GM12872 (cell line): Measurements from ENCODE around the gene GDPD3.

Experiments used
- TF ChIP-seq, protein P1 (sequence below): IDR thresholded peaks from 3 replicates; pipeline ENCODE4 v1.5.1; 2011; ENCODE audit warnings: low read depth, mild to moderate bottlenecking, low read length, moderate library complexity; ENCODE audit not compliant: insufficient read depth

The GDPD3 gene

DNA sequence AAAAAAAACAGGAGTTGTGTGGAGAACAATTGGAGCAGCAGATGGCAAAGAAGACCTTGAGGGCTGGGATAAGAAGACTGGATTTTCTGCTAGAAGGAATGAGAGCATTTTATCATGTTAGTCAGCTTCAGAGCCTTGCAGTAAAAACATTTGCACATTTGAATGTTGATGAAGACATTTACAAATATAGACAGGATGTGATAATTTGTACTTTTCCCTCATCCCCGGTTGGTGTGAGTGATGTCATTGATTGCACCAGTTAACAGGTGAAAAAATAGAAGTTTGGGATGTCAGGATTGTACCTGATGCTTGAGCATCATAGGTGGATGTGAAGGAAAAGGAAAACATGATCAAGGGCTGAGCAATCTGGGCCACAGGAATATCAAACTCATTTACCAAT, 32.3 kb upstream of the GDPD3 start:
- TF ChIP-seq, protein P1, sequence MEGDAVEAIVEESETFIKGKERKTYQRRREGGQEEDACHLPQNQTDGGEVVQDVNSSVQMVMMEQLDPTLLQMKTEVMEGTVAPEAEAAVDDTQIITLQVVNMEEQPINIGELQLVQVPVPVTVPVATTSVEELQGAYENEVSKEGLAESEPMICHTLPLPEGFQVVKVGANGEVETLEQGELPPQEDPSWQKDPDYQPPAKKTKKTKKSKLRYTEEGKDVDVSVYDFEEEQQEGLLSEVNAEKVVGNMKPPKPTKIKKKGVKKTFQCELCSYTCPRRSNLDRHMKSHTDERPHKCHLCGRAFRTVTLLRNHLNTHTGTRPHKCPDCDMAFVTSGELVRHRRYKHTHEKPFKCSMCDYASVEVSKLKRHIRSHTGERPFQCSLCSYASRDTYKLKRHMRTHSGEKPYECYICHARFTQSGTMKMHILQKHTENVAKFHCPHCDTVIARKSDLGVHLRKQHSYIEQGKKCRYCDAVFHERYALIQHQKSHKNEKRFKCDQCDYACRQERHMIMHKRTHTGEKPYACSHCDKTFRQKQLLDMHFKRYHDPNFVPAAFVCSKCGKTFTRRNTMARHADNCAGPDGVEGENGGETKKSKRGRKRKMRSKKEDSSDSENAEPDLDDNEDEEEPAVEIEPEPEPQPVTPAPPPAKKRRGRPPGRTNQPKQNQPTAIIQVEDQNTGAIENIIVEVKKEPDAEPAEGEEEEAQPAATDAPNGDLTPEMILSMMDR, result no peak

- TF ChIP-seq, protein P1, result no peak
Observed at GRCh38 chr16:30144917-30145316, 31.6 kb upstream of the GDPD3 start.

DNA sequence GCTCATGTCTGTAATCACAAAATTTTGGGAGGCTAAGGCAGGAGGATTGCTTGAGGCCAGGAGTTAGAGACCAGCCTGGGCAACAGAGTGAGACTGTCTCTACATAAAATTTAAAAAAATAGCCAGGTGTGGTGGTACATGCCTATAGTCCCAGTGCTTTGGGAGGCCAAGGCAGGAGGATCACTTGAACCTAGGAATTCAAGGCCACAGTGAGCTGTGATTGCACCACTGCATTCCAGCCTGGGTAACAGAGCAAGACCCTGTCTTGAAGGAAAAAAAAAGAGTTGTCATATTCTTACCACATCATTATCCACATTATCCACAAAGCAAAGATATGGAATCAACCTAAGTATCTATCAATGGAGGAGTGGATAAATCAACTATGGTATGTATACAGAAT, 30.7 kb upstream of the GDPD3 start:
- TF ChIP-seq, protein P1, result no peak

DNA sequence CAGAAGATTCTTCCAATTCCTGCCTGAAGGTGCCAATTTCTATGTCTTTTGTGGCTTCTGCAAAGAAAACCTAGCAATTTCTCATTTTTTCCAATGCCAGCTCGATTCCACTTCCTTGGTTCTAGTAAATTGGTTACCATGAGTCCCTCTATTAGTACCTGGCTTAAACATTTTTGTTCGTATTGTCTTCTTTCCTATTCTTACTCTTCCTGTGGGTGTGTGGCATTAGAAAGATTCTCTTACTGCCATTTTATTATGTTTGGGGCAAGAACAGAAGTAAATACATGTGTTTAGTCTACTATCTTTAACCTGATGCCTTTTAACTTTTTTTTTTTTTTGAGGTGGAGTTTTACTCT, 30.0 kb upstream of the GDPD3 start:
- TF ChIP-seq, protein P1, result no peak

DNA sequence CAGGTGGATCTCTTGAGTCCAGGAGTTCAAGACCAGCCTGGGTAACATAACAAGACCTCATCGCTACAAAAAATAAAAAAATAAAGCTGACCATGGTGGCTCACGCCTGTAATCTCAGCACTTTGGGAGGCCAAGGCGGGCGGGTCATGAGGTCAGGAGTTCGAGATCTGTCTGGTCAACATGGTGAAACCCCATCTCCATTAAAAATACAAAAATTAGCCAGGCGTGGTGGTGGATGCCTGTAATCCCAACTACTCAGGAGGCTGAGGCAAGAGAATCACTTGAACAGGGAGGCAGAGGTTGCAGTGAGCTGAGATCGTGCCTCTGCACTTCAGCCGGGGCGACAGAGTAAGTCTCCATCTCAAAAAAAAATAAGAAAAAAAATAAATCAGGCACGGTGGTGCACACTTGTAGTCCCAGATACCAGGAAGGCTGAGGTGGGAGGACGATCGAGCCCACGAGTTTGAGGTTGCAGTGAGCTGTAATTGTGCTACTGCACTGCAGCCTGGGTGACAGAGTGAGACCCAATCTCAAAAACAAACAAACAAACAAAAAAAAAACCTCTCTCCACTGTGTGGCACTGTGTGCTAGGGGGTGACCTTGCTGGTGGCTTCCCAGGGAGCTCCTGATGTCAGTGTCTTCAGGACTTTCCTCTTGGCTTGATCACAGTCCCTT, 29.5 kb upstream of the GDPD3 start:
- TF ChIP-seq, protein P1, result peak; percentile 69

DNA sequence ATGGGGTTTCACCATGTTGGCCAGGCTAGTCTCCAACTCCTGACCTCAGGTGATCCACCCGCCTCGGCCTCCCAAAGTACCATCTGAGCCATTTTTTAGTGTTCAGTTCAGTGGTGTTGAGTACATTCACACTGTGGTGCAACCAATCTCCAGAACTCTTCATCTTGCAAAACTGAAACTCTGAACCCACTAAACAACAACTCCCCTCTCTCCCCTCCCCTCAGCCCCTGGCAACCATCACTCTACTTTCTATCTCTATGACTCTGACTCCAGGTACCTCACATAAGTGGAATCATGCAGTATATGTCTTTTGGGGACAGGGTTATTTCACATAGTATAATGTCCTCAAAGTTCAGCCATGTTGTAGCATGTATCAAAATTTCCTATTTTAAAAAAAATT, 28.4 kb upstream of the GDPD3 start:
- TF ChIP-seq, protein P1, result no peak

- TF ChIP-seq, protein P1, result no peak
Observed at GRCh38 chr16:30139583-30140481, 26.5 kb upstream of the GDPD3 start.
